HL-60 (cell line): ENCODE measurements around the gene PRIMA1.

ENCODE experiments used
- CTCF ChIP-seq: IDR thresholded peaks from one replicate; pipeline ENCODE4 v1.5.1; 2011; ENCODE audit warnings: low read length, control low read depth, inconsistent platforms; ENCODE audit not compliant: insufficient read depth
- POLR2AphosphoS5 ChIP-seq: IDR thresholded peaks from 2 replicates; pipeline ENCODE4 v1.6.1; 2012; ENCODE audit warnings: low read depth
- REST ChIP-seq: IDR thresholded peaks from 2 replicates; pipeline ENCODE4 v1.6.1; 2012; ENCODE audit warnings: low read depth; ENCODE audit not compliant: insufficient replicate concordance

DNA sequence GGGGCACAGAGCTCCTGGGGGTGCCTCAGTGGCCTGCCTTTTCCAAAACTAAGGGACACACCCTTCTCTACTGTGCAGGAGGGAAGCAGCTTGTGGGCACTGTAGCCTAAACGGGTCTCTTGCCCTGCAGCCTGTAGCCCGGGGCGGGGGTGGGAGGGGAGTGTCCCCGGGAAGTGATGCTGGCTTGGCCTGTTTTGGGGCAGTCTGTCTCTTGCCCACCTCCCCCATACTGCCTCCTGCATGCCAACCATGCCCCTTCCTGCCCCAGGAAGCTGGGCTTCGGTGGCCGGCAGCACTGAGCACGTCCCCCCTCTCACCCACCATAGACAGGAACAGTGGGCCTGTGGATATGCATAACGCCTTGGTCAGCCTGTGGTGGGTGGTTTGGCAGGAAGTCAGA is 43.4 kb downstream of the PRIMA1 start:
- TF ChIP-seq CTCF (no peak), REST (no peak), POLR2AphosphoS5 (no peak)
